Gastroesophageal sphincter (tissue), 4 donors: Measurements from ENCODE around the gene PSMG3. TPM values are rescaled to one million over a fixed set of nuclear protein-coding genes. Genes with fewer than 3 reads are reported as not detected.

Experiments
- ATAC-seq: fragments of 150-250 bp; one replicate; pipeline ENCODE4 v1.9.1; 2016; ENCODE audit warnings: mild to moderate bottlenecking, moderate library complexity
- H3K27ac ChIP-seq, 4 donors: fragments of 200-600 bp; sonication (generic) in 3 of 4; 1 replicate in 3 of 4; 2 replicates in 1 of 4; pipeline ENCODE4 v1.5.1; 2016 to 2019
- H3K27me3 ChIP-seq: fragments of 200-600 bp; sonication (generic); one replicate; pipeline ENCODE4 v1.5.1; 2019
- H3K36me3 ChIP-seq, 2 donors: fragments of 200-600 bp; sonication (generic); one replicate each; pipeline ENCODE4 v1.5.1; 2019; ENCODE audit warnings: control low read depth in 1 of 2
- H3K4me1 ChIP-seq, 3 donors: fragments of 200-600 bp; sonication (generic); 1 replicate in 2 of 3; 2 replicates in 1 of 3; pipeline ENCODE4 v1.5.1; 2016 to 2019; ENCODE audit warnings: control low read depth in 2 of 3
- H3K4me3 ChIP-seq, 2 donors: fragments of 200-600 bp; sonication (generic); one replicate each; pipeline ENCODE4 v1.5.1; 2019; ENCODE audit warnings: mild to moderate bottlenecking in 1 of 2, moderate library complexity in 1 of 2
- H3K9me3 ChIP-seq, 3 donors: fragments of 200-600 bp; sonication (generic); one replicate each; pipeline ENCODE4 v1.5.1; 2017 to 2019; ENCODE audit warnings: control low read depth in 2 of 3
- CTCF ChIP-seq, 4 experiments: fragments of 200-600 bp in 2 of 4; fragments of 450-650 bp in 2 of 4; sonication (generic) in 1 of 4; IDR thresholded peaks; one replicate each; pipeline ENCODE4 v1.5.1; 2017 to 2019; ENCODE audit warnings: antibody characterized with exemption in 4 of 4, mild to moderate bottlenecking in 2 of 4, moderate library complexity in 2 of 4
- EP300 ChIP-seq: sonication (generic); formaldehyde crosslinking; IDR thresholded peaks from one replicate; pipeline ENCODE4 v1.6.1; 2017; ENCODE audit warnings: antibody characterized with exemption, mild to moderate bottlenecking
- POLR2A ChIP-seq, 2 donors: fragments of 450-650 bp; IDR thresholded peaks; one replicate each; pipeline ENCODE4 v1.6.1; 2017; ENCODE audit warnings: antibody characterized with exemption in 2 of 2, mild to moderate bottlenecking in 2 of 2, moderate library complexity in 1 of 2
- POLR2AphosphoS5 ChIP-seq: sonication (generic); formaldehyde crosslinking; IDR thresholded peaks from one replicate; pipeline ENCODE4 v1.6.1; 2017; ENCODE audit warnings: antibody characterized with exemption
- WGBS, 2 donors: methylation state at CpG; one replicate each; pipeline ENCODE4 v1.1.5; 2018; ENCODE audit warnings: low coverage in 1 of 2; 5-methylcytosine and 5-hydroxymethylcytosine counted together
- total RNA-seq, 4 donors: library from RNA; depleted of rRNA; stranded (reverse); fragments of >200 nt; gene quantifications; one replicate each; pipeline ENCODE4 v1.1.0, GENCODE V29; 2016

The PSMG3 gene
- total RNA-seq, 4 donors from 2014 or later = 27.7 to 36.6 (median 35.7) TPM

- TF ChIP-seq EP300 (no peak), POLR2A (IDR thresholded peaks at IDR 0.05) (no peak), POLR2AphosphoS5 (no peak), CTCF (IDR thresholded peaks at IDR 0.05) (no peak)
- no peaks in the 10 kb centered on the region for H3K9me3 ChIP-seq
- peaks cover 0 to 6% of the 10 kb centered on the region in 2 donors for H3K36me3 ChIP-seq
- ATAC-seq = no peak
- WGBS, 2 donors = no CpG with 5 or more reads among the region's 27 CpGs
- peaks cover 0 to 6% (median 0%) of the 10 kb centered on the region in 3 donors for H3K4me1 ChIP-seq
- H3K27ac ChIP-seq = no peak overlapping the region
- no peak overlapping the region for H3K4me3 ChIP-seq
- H3K27me3 ChIP-seq = no peaks in the 10 kb centered on the region
Observed at GRCh38 chr7:1549357-1550004, 20.4 kb downstream of the PSMG3 start.

- 65 to 96% methylated on average over 5 to 6 of the region's 14 CpGs for WGBS, 2 donors
- Histone ChIP-seq H3K27me3 (no peaks in the 10 kb centered on the region), H3K4me1 (peaks cover 0 to 6% (median 0%) of the 10 kb centered on the region in 3 donors), H3K27ac (no peak overlapping the region), H3K9me3 (no peaks in the 10 kb centered on the region), H3K4me3 (no peak overlapping the region), H3K36me3 (peaks cover 0 to 11% of the 10 kb centered on the region in 2 donors)
- TF ChIP-seq POLR2AphosphoS5 (no peak), POLR2A (IDR thresholded peaks at IDR 0.05) (no peak), EP300 (no peak), CTCF (IDR thresholded peaks at IDR 0.05) (no peak)
- ATAC-seq = no peak
Observed at GRCh38 chr7:1548944-1549343, 20.9 kb downstream of the PSMG3 start.

GRCh38 chr7:1548438-1548831, 21.4 kb downstream of the PSMG3 start:
- ATAC-seq = no peak
- Histone ChIP-seq H3K27me3 (no peaks in the 10 kb centered on the region), H3K27ac (no peak overlapping the region), H3K4me3 (no peak overlapping the region), H3K9me3 (no peaks in the 10 kb centered on the region), H3K36me3 (peaks cover 0 to 16% of the 10 kb centered on the region in 2 donors), H3K4me1 (peaks cover 0 to 6% (median 0%) of the 10 kb centered on the region in 3 donors)
- no peak for TF ChIP-seq EP300
- no peak for TF ChIP-seq CTCF (IDR thresholded peaks at IDR 0.05)
- TF ChIP-seq POLR2A (IDR thresholded peaks at IDR 0.05) = no peak
- TF ChIP-seq POLR2AphosphoS5 = no peak
- 100% methylated on average over 2 of the region's 17 CpGs; no CpG with 5 or more reads in 1 of the 2 donors for WGBS, 2 donors

GRCh38 chr7:1547777-1548437, 21.9 kb downstream of the PSMG3 start:
- no peaks in the 10 kb centered on the region for H3K27me3 ChIP-seq
- peaks cover 0 to 6% (median 0%) of the 10 kb centered on the region in 3 donors for H3K4me1 ChIP-seq
- ATAC-seq = no peak
- no peak overlapping the region for H3K4me3 ChIP-seq
- 72% methylated on average over 5 of the region's 35 CpGs; no CpG with 5 or more reads in 1 of the 2 donors for WGBS, 2 donors
- peaks cover 0 to 22% of the 10 kb centered on the region in 2 donors for H3K36me3 ChIP-seq
- H3K9me3 ChIP-seq = no peaks in the 10 kb centered on the region
- TF ChIP-seq EP300 = no peak
- no peak for TF ChIP-seq POLR2AphosphoS5
- no peak for TF ChIP-seq CTCF (IDR thresholded peaks at IDR 0.05)
- TF ChIP-seq POLR2A (IDR thresholded peaks at IDR 0.05) = no peak
- H3K27ac ChIP-seq = no peak overlapping the region
